GM19025 (cell line): ENCODE measurements around the gene LRP1-AS.

ENCODE experiments used
- ATAC-seq: cut with Tn5 transposase; IDR thresholded peaks from one replicate; pipeline ENCODE4 v1.9.1; 2021; ENCODE audit warnings: mild to moderate bottlenecking, low read depth, moderate library complexity; ENCODE audit not compliant: unreplicated experiment

LRP1-AS gene

GRCh38 chr12:57146961-57147944 lies at the start of gene LRP1-AS:
Gene LRP1-AS, minus strand, starts transcription at chr12:57147619.
- no peak for ATAC-seq

GRCh38 chr12:57196956-57197355 lies 49.5 kb upstream of the LRP1-AS start:
- no peak for ATAC-seq

DNA sequence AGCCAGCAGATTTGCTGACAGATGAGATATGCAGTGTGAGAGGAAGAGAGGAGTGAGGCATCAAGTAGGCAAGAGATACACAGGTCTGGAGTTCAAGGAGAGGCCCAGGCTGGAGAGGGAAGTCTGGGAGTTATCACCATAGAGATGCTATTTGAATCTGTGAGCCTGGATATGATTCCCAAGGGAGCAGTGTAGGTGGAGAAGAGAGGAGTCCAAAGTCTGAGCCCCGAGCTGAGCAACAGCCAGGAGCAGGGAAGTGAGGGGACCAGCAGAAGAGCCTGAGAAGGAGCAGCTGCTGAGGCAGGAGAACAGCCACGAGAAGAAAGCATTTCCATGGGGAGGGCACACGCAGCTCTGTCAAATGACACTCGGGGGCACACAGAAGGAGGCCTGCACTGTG lies 49.0 kb upstream of the LRP1-AS start:
- no peak for ATAC-seq

DNA sequence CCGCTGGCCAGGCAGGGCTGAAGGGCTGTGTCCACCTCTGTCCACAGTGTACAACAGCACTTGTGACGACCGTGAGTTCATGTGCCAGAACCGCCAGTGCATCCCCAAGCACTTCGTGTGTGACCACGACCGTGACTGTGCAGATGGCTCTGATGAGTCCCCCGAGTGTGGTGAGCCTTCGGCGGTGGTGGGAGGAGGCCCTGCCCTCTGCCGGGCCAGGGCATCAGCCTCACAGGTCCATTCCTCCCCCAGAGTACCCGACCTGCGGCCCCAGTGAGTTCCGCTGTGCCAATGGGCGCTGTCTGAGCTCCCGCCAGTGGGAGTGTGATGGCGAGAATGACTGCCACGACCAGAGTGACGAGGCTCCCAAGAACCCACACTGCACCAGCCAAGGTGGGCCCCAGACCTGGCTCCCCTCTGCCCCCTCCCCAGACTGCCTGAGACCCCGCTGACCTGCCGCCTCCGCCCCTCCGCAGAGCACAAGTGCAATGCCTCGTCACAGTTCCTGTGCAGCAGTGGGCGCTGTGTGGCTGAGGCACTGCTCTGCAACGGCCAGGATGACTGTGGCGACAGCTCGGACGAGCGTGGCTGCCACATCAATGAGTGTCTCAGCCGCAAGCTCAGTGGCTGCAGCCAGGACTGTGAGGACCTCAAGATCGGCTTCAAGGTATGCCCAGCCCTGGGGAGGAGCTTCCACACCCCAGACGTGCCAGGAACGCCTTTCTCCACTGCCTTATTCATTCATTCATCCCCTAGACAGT lies 48.4 kb upstream of the LRP1-AS start:
- no peak for ATAC-seq

DNA sequence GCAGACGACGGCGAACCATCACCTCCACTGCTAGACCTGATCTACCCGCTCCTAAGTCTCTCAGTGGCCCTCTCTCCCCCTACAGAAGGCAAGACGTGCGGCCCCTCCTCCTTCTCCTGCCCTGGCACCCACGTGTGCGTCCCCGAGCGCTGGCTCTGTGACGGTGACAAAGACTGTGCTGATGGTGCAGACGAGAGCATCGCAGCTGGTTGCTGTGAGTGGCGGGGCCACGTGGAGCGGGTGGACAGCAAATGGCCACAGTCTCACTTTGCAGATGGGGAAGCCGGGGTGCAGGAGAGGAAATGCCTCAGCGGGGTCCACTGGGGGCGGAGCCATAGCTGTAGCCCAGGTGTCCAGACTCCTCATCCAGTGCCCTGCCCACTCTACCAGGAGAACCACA lies 47.8 kb upstream of the LRP1-AS start:
- no peak for ATAC-seq

GRCh38 chr12:57194253-57194652 lies 46.8 kb upstream of the LRP1-AS start:
- no peak for ATAC-seq

- no peak for ATAC-seq
These were observed 46.4 kb upstream of the LRP1-AS start for GRCh38 chr12:57193706-57194245.

DNA sequence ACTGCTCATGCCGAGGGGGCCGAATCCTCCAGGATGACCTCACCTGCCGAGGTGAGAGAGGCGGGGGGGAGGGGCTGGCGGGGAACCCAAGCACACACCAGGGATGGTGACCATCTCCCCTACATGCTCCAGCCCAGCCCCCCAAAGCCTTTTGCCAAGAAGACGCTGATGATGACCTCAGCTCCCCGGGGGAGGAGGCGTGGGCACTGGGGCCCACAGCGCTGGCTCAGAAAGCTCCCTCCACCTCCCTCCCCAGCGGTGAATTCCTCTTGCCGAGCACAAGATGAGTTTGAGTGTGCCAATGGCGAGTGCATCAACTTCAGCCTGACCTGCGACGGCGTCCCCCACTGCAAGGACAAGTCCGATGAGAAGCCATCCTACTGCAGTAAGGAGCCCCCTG lies 45.5 kb upstream of the LRP1-AS start:
- ATAC-seq: no peak

- no peak for ATAC-seq
These were observed 44.0 kb upstream of the LRP1-AS start for GRCh38 chr12:57191410-57191809.

GRCh38 chr12:57190821-57191220 lies 43.4 kb upstream of the LRP1-AS start:
- no peak for ATAC-seq

GRCh38 chr12:57190037-57190436 lies 42.6 kb upstream of the LRP1-AS start:
- no peak for ATAC-seq

GRCh38 chr12:57188090-57188425 lies 40.6 kb upstream of the LRP1-AS start:
- ATAC-seq: no peak

GRCh38 chr12:57187222-57188089 lies 40.0 kb upstream of the LRP1-AS start:
- no peak for ATAC-seq

DNA sequence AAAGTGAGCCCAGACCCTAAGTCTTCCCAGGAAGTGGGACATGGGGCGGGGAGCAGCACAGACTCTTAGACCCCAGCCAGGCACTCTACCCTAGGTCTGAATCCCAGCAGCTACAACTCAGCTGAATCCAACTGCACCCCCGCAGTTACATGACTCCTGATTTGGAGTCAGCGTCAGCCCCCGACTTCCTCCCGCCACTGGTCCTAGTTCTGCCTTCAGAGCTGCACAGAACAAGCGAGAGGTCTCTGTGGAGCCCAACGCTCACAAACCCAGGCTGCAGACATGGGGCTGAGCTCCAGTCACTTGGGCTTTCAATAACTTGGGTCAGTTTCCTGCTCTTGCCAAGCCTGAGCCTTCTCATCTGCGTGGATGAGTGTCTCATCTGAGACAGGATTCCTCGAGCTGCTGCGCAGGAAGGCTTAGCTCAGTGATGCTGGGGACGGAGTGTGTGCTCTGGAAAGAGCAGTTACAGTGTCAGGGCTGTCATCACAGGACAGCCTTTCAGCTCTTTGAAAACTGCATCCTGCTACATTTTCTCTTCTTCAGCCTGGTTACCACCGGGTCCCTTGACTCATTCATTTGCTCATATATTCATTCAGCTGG lies 38.6 kb upstream of the LRP1-AS start:
- no peak for ATAC-seq

DNA sequence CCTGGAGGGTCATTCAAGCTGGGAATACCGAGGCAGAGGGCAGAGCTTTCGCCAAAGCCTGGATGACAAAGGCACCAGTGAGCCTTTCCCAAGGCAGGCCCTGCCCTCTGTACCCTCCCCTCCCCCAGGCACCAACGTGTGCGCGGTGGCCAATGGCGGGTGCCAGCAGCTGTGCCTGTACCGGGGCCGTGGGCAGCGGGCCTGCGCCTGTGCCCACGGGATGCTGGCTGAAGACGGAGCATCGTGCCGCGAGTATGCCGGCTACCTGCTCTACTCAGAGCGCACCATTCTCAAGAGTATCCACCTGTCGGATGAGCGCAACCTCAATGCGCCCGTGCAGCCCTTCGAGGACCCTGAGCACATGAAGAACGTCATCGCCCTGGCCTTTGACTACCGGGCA lies 38.0 kb upstream of the LRP1-AS start:
- no peak for ATAC-seq

GRCh38 chr12:57183939-57184725 lies 36.7 kb upstream of the LRP1-AS start:
- no peak for ATAC-seq

- peak; percentile 87 for ATAC-seq
These were observed 35.6 kb upstream of the LRP1-AS start for GRCh38 chr12:57182918-57183575.

- ATAC-seq: no peak
These were observed 34.2 kb upstream of the LRP1-AS start for GRCh38 chr12:57181561-57182155.
